Endothelial cell of umbilical vein (primary cell): ENCODE results near the gene POLR1B.
"Not testable (repeated sequence)": the region's sequence is repeated elsewhere in the genome, so short reads cannot be mapped to it uniquely, and the experiment has no call there.

Experiments used
- CTCF ChIP-seq, 2 donors: IDR thresholded peaks; 1 replicate in 1 of 2; 2 replicates in 1 of 2; pipeline ENCODE4 v1.5.1; 2011; ENCODE audit warnings: low read length in 2 of 2, mild to moderate bottlenecking in 2 of 2, moderate library complexity in 2 of 2, control low read depth in 1 of 2, inconsistent platforms in 1 of 2, low read depth in 1 of 2; ENCODE audit not compliant: insufficient read depth in 1 of 2; ENCODE audit errors: extremely low read depth in 1 of 2
- EZH2 ChIP-seq: IDR thresholded peaks from 2 replicates; pipeline ENCODE4 v1.6.1; 2012; ENCODE audit warnings: borderline replicate concordance, low read depth, mild to moderate bottlenecking, moderate library complexity, low read length, inconsistent platforms; ENCODE audit not compliant: severe bottlenecking
- FOS ChIP-seq: IDR thresholded peaks from 2 replicates; pipeline ENCODE4 v1.6.1; 2011; ENCODE audit warnings: mild to moderate bottlenecking, low read length, moderate library complexity, borderline replicate concordance; ENCODE audit not compliant: insufficient read depth
- GATA2 ChIP-seq: IDR thresholded peaks from 2 replicates; pipeline ENCODE4 v1.7.0; 2011; ENCODE audit warnings: low read depth, mild to moderate bottlenecking, moderate library complexity, mixed read lengths, low read length; ENCODE audit not compliant: insufficient read length, insufficient read depth
- JUN ChIP-seq: IDR thresholded peaks from 2 replicates; pipeline ENCODE4 v1.6.1; 2011; ENCODE audit warnings: borderline replicate concordance, low read depth; ENCODE audit not compliant: insufficient read length, insufficient read depth
- MAX ChIP-seq: IDR thresholded peaks from 2 replicates; pipeline ENCODE4 v1.6.1; 2011; ENCODE audit not compliant: insufficient read depth, insufficient read length
- MYC ChIP-seq: IDR thresholded peaks from one replicate; pipeline ENCODE4 v1.6.1; 2011; ENCODE audit warnings: mild to moderate bottlenecking, low read depth, low read length
- POLR2A ChIP-seq: IDR thresholded peaks from 2 replicates; pipeline ENCODE4 v1.6.1; 2012; ENCODE audit warnings: low read depth, mild to moderate bottlenecking, control low read depth, low read length
- POLR2AphosphoS5 ChIP-seq: IDR thresholded peaks from 2 replicates; pipeline ENCODE4 v1.6.1; 2012; ENCODE audit warnings: low read depth, mild to moderate bottlenecking, control low read depth, low read length, moderate library complexity; ENCODE audit not compliant: insufficient read depth

- TF ChIP-seq CTCF (IDR thresholded peaks at IDR 0.05; ENCODE audit: extremely low read depth in 1 of 2, insufficient read depth in 1 of 2, low read depth in 1 of 2, low read length in 2 of 2); FOS; POLR2A; EZH2; MAX; JUN; MYC; POLR2AphosphoS5; GATA2: not testable (repeated sequence)
Measured at GRCh38 chr2:112509239-112509998, 32.8 kb upstream of the POLR1B start.
